ENCODE results near the gene TMBIM1.

TMBIM1 gene

DNA sequence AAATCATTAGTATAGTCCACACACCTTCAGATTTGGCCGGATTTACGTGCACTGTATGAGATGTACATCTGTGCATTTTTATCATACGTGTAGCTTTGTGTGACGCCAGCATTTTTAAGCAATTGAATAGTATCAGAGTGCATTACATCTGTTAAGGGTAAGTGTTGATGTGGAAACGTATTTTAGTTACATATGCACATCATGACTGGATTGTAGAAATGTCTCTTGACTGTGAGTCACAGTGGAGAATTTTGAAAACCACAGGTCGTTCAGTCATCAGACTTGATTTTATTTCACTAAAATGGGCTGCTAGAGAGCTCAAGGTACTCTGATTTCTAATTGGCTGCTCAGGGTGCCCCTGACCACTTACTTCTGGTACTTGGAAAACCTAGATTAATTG lies 36.9 kb downstream of the TMBIM1 start:
- Histone ChIP-seq H3K27me3 (ENCODE audit: insufficient read depth, low read length) (no peaks in the 10 kb centered on the region), H3K36me3 (ENCODE audit: insufficient read depth, low read depth, low read length) (peaks cover 63% of the 10 kb centered on the region), H3K4me1 (ENCODE audit: insufficient read depth, low read length) (0 out of 2 replicates have a peak, but pooled peaks cover 4% of the 10 kb centered on the region)

DNA sequence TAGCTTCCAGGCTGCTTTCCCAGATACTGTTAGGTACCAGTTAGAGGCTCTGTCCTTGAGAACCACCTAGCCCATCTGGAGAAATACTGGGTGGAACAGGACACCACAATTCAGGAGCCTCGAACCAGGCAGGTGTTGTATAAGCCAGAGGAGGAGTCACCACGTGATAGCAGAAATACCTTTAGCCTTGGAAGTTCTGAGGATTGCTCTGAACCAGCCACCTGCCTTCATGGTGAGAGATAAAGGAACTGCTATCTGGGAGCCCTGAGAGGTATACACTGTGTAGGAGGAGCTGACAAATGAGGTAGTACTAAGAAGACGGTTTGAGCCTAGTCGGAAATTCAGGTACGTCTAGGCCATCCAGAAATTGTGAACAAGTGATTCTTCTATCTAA lies 39.1 kb downstream of the TMBIM1 start:
- Histone ChIP-seq H3K27ac (ENCODE audit: low read length) (no peak overlapping the region), H3K9me3 (ENCODE audit: insufficient read depth, low read depth, low read length) (no peaks in the 10 kb centered on the region), H3K36me3 (ENCODE audit: insufficient read depth, low read depth, low read length) (peaks cover 85% of the 10 kb centered on the region), H3K9ac (ENCODE audit: low read depth, low read length) (no peak overlapping the region), H3K4me1 (ENCODE audit: insufficient read depth, low read length) (no peaks in the 10 kb centered on the region), H3K4me3 (ENCODE audit: low read length) (no peak overlapping the region), H3K27me3 (ENCODE audit: insufficient read depth, low read length) (no peaks in the 10 kb centered on the region)

More for the DNA sequence above, 36.9 kb downstream of the TMBIM1 start:
- Histone ChIP-seq H3K9me3 (ENCODE audit: insufficient read depth, low read depth, low read length) (no peaks in the 10 kb centered on the region), H3K9ac (ENCODE audit: low read depth, low read length) (no peak overlapping the region), H3K27ac (ENCODE audit: low read length) (no peak overlapping the region), H3K4me3 (ENCODE audit: low read length) (no peak overlapping the region)

DNA sequence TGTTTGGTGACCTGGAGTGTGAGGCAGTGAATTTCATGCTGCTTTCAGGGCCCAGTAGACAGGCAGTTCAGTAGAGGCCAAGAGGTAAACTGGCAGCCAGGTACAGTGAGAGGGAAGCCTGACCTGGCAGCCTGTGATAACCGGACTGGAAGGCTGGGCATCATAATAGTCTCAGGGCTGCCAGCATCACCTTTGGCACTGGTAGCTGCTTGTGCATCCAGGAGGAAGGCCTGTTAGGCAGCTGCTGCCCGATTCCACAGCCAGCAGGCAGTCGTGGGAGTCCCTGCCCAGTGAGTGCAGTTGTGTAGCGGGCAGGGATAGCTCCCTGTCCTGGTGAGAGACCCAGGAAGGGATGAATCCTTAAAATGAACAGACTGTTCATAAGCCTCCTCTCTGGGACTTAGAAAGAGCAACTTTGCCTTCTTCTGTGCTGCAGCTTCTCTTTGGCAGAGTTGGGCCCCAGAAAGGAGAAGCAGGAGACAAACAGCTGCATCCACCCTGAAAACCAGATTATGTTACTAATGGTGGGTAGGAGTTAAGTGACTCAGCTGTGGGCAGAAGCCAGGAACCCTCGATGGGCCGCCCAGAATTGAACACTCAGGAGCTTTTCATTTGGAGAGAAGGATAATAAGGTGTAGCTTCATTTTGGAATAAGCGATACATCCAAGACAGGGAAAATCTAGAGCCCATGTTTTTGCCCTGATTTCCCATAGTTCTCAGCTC lies 39.6 kb downstream of the TMBIM1 start:
- H3K27ac ChIP-seq (ENCODE audit: low read length): no peak overlapping the region
- H3K9me3 ChIP-seq (ENCODE audit: insufficient read depth, low read depth, low read length): no peaks in the 10 kb centered on the region
- H3K27me3 ChIP-seq (ENCODE audit: insufficient read depth, low read length): no peaks in the 10 kb centered on the region
- peaks cover 91% of the 10 kb centered on the region for H3K36me3 ChIP-seq (ENCODE audit: insufficient read depth, low read depth, low read length)
- H3K9ac ChIP-seq (ENCODE audit: low read depth, low read length): no peak overlapping the region
- H3K4me1 ChIP-seq (ENCODE audit: insufficient read depth, low read length): no peaks in the 10 kb centered on the region
- H3K4me3 ChIP-seq (ENCODE audit: low read length): no peak overlapping the region

DNA sequence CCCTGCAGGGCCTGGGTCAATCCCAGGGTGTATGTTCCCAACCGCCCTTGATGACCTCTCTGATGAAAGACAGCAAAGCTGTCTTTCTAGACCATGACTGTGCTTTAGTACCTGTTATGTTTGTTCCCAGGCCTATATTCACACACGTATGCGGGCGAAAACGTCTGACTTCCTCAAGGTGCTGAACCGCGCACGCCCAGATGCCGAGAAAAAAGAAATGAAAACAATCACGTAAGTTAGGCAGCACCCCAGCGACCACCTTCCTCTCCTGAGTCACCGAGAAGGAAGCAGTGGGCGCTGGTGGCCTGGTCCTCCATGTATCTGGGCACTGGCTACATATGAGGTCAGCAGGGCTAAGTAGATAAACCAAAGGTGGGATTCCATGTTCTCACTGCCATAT lies 42.6 kb downstream of the TMBIM1 start:
- Histone ChIP-seq H3K27ac (ENCODE audit: low read length) (no peak overlapping the region), H3K36me3 (ENCODE audit: insufficient read depth, low read depth, low read length) (peaks cover 99% of the 10 kb centered on the region), H3K9me3 (ENCODE audit: insufficient read depth, low read depth, low read length) (no peaks in the 10 kb centered on the region), H3K27me3 (ENCODE audit: insufficient read depth, low read length) (no peaks in the 10 kb centered on the region), H3K9ac (ENCODE audit: low read depth, low read length) (no peak overlapping the region), H3K4me1 (ENCODE audit: insufficient read depth, low read length) (no peaks in the 10 kb centered on the region), H3K4me3 (ENCODE audit: low read length) (no peak overlapping the region)

DNA sequence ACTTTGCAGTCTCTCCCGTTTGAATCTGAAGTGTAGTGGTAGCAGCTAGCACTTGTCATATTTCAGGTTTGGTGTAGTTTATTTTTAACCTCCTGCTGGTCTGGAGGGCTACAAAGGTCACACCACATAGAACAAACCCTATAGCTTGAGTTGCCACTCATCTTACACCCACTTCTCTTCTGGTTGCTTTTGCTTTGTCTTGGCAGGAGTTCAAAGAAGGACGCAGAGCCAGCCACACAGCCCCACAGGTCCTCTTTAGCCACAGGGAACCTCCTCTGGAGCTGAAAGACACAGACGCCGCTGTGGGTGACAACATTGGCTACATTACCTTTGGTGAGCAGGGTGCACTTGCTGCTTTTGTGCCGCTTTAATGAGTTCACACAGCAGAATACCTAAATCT lies 47.1 kb downstream of the TMBIM1 start:
- H3K27ac ChIP-seq (ENCODE audit: low read length): no peak overlapping the region
- no peak overlapping the region for H3K9ac ChIP-seq (ENCODE audit: low read depth, low read length)
- no peaks in the 10 kb centered on the region for H3K4me1 ChIP-seq (ENCODE audit: insufficient read depth, low read length)
- H3K9me3 ChIP-seq (ENCODE audit: insufficient read depth, low read depth, low read length): no peaks in the 10 kb centered on the region
- peaks cover 98% of the 10 kb centered on the region for H3K36me3 ChIP-seq (ENCODE audit: insufficient read depth, low read depth, low read length)
- H3K4me3 ChIP-seq (ENCODE audit: low read length): no peak overlapping the region
- no peaks in the 10 kb centered on the region for H3K27me3 ChIP-seq (ENCODE audit: insufficient read depth, low read length)

DNA sequence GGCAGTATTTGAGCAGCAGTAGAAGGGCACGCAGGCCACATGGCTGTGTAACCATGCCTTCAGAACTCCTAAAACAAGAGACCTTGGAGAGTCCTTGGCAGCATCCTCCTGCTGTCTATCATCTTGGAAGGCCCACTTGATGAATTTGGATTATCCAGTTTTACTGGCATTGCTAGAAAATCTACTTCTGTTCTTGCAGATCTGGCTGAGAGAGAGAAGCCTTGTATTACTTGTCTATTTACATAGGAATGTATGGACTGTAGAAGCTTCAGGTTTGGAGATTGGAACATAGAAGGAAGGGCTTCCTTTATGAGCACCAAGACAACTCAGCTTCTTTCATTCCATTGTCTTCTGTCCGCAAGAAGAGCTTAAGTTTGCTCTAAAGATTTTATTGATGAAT lies 47.6 kb downstream of the TMBIM1 start:
- Histone ChIP-seq H3K36me3 (ENCODE audit: insufficient read depth, low read depth, low read length) (peaks cover 98% of the 10 kb centered on the region), H3K27ac (ENCODE audit: low read length) (no peak overlapping the region), H3K4me3 (ENCODE audit: low read length) (no peak overlapping the region), H3K27me3 (ENCODE audit: insufficient read depth, low read length) (no peaks in the 10 kb centered on the region), H3K9me3 (ENCODE audit: insufficient read depth, low read depth, low read length) (no peaks in the 10 kb centered on the region), H3K4me1 (ENCODE audit: insufficient read depth, low read length) (no peaks in the 10 kb centered on the region), H3K9ac (ENCODE audit: low read depth, low read length) (no peak overlapping the region)

DNA sequence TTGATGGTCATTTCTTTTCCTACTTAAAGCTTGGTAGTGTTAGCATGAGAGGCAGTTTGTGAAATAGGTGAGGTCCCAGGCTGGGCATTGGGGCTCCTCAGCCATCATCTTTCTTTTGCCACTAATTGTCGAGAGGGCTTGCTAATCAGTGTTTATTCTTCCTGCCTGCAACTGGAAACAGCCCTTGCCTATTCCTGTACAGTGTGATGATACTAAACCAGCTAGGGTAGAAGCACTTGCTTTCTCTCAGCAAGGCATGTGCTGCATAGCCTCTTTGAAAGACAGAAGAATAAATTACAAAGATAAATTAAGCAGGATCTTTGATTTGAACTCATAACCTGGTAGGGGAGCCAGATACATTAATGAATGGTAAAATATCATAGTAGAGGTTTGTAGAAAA lies 48.1 kb downstream of the TMBIM1 start:
- no peak overlapping the region for H3K4me3 ChIP-seq (ENCODE audit: low read length)
- no peaks in the 10 kb centered on the region for H3K27me3 ChIP-seq (ENCODE audit: insufficient read depth, low read length)
- no peaks in the 10 kb centered on the region for H3K4me1 ChIP-seq (ENCODE audit: insufficient read depth, low read length)
- H3K36me3 ChIP-seq (ENCODE audit: insufficient read depth, low read depth, low read length): peaks cover 98% of the 10 kb centered on the region
- H3K27ac ChIP-seq (ENCODE audit: low read length): no peak overlapping the region
- no peaks in the 10 kb centered on the region for H3K9me3 ChIP-seq (ENCODE audit: insufficient read depth, low read depth, low read length)
- H3K9ac ChIP-seq (ENCODE audit: low read depth, low read length): no peak overlapping the region

DNA sequence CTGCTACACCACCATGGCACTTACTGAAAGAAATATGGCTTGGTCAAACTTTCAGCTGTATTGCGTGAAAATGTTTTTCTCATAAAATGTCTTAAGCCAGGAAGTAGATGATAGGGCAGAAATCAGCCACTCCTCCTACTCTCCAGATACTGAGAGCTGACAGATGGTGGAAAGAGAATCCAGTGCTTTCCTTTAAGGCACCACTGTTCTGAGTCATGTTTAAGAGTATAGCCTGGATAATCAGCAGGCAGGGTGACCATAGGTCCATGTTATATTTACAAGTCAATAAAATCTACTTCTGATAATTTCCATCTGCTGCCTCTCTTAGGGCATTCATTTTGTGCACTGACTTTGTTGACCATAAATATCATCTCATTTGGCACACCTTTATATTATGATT lies 53.4 kb downstream of the TMBIM1 start:
- H3K4me1 ChIP-seq (ENCODE audit: insufficient read depth, low read length): no peaks in the 10 kb centered on the region
- no peak overlapping the region for H3K27ac ChIP-seq (ENCODE audit: low read length)
- no peaks in the 10 kb centered on the region for H3K9me3 ChIP-seq (ENCODE audit: insufficient read depth, low read depth, low read length)
- no peak overlapping the region for H3K4me3 ChIP-seq (ENCODE audit: low read length)
- no peak overlapping the region for H3K9ac ChIP-seq (ENCODE audit: low read depth, low read length)
- H3K27me3 ChIP-seq (ENCODE audit: insufficient read depth, low read length): no peaks in the 10 kb centered on the region
- peaks cover 99% of the 10 kb centered on the region for H3K36me3 ChIP-seq (ENCODE audit: insufficient read depth, low read depth, low read length)

DNA sequence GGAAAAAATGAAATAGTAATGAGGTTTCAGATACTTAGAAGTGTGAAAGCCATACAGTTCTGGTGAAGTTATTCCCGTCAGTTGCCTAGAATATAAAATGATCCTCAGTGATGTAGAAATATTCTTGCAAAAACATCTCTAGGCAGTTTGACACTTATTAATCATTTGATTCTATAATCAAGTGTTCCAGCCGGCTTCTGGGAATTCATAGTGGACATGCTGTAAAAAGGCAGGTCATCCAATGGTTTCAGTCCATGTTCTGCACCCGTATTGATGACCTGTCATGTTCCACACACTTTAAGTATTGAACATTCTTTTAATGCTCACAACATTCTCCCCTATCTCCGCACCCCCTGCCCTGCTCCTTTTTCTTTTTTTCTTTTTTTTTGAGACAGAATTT lies 55.5 kb downstream of the TMBIM1 start:
- Histone ChIP-seq H3K4me1 (ENCODE audit: insufficient read depth, low read length) (no peaks in the 10 kb centered on the region), H3K9me3 (ENCODE audit: insufficient read depth, low read depth, low read length) (no peaks in the 10 kb centered on the region), H3K36me3 (ENCODE audit: insufficient read depth, low read depth, low read length) (peaks cover 97% of the 10 kb centered on the region), H3K27me3 (ENCODE audit: insufficient read depth, low read length) (no peaks in the 10 kb centered on the region), H3K9ac (ENCODE audit: low read depth, low read length) (no peak overlapping the region), H3K27ac (ENCODE audit: low read length) (no peak overlapping the region), H3K4me3 (ENCODE audit: low read length) (no peak overlapping the region)

DNA sequence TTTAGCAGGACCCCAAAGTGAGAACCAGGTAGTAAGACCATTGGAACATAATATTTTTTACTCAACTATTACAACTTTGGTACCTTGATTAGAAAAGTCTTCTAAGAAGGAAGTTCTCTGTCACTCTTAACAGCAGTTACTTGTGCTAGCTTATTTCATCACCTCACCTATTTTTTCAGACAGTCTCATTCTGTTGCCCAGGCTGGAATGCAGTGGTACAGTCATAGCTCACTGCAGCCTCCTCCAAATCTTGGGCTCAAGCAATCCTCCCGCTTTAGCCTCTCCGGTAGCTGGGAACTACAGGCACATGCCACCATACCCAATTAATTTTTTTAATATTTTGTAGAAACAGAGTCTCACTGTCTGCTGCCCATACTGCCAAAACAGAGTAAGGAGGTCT lies 57.3 kb downstream of the TMBIM1 start:
- H3K9me3 ChIP-seq (ENCODE audit: insufficient read depth, low read depth, low read length): no peaks in the 10 kb centered on the region
- H3K4me1 ChIP-seq (ENCODE audit: insufficient read depth, low read length): no peaks in the 10 kb centered on the region
- no peaks in the 10 kb centered on the region for H3K27me3 ChIP-seq (ENCODE audit: insufficient read depth, low read length)
- peaks cover 98% of the 10 kb centered on the region for H3K36me3 ChIP-seq (ENCODE audit: insufficient read depth, low read depth, low read length)
- H3K9ac ChIP-seq (ENCODE audit: low read depth, low read length): no peak overlapping the region
- no peak overlapping the region for H3K4me3 ChIP-seq (ENCODE audit: low read length)
- H3K27ac ChIP-seq (ENCODE audit: low read length): no peak overlapping the region

DNA sequence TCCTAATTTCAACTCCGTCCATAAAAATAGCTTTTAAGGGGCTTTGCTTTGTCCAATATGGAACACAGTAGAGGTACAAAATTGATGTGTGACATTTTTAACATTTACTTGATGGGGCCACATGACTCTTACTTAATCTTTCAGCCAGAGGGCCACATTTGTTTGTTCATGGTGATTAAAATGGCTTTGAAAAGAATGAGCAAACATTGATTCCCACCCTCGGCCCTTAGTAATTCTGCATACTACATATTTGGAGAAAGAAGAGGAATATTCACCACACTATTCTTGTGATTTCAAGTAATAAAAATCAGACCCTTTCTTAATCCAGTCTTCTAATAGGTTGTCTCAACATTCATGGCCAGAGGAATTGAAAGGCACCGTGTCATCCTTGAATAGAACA lies 57.8 kb downstream of the TMBIM1 start:
- Histone ChIP-seq H3K36me3 (ENCODE audit: insufficient read depth, low read depth, low read length) (peaks cover 98% of the 10 kb centered on the region), H3K4me3 (ENCODE audit: low read length) (no peak overlapping the region), H3K9me3 (ENCODE audit: insufficient read depth, low read depth, low read length) (no peaks in the 10 kb centered on the region), H3K9ac (ENCODE audit: low read depth, low read length) (no peak overlapping the region), H3K27me3 (ENCODE audit: insufficient read depth, low read length) (no peaks in the 10 kb centered on the region), H3K4me1 (ENCODE audit: insufficient read depth, low read length) (no peaks in the 10 kb centered on the region), H3K27ac (ENCODE audit: low read length) (no peak overlapping the region)

DNA sequence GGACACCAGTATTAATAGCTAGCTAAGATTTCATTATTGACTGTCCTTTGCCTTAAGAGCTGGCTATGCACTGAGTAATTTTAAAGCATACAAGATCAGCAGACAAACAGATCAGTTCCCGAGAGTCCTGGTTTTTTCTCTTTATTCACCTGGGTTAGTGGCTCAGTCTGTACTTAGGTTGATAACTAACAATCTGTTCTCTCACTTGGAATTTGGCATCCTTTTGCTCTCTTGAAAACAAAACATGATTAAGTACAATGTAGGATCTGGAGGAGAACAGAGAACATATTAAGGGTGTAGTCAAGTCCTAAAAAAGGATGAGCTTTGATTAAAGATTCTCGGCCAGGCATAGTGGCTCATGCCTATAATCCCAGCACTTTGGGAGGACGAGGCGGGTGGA lies 58.8 kb downstream of the TMBIM1 start:
- H3K27me3 ChIP-seq (ENCODE audit: insufficient read depth, low read length): no peaks in the 10 kb centered on the region
- H3K4me1 ChIP-seq (ENCODE audit: insufficient read depth, low read length): no peaks in the 10 kb centered on the region
- H3K27ac ChIP-seq (ENCODE audit: low read length): no peak overlapping the region
- H3K4me3 ChIP-seq (ENCODE audit: low read length): no peak overlapping the region
- peaks cover 97% of the 10 kb centered on the region for H3K36me3 ChIP-seq (ENCODE audit: insufficient read depth, low read depth, low read length)
- no peak overlapping the region for H3K9ac ChIP-seq (ENCODE audit: low read depth, low read length)
- H3K9me3 ChIP-seq (ENCODE audit: insufficient read depth, low read depth, low read length): no peaks in the 10 kb centered on the region

Data from iPS-20b (cell line).